ENCODE measurements around the gene CPTP.
"Not testable (repeated sequence)": the region's sequence is repeated elsewhere in the genome, so short reads cannot be mapped to it uniquely, and the experiment has no call there.

Gene CPTP

GRCh38 chr1:1312450-1313314, 11.9 kb upstream of the CPTP start:
- Histone ChIP-seq H3K9ac (ENCODE audit: low read length in 5 of 5) (no peak overlapping the region), H3K4me1 (ENCODE audit: control insufficient read depth in 5 of 5, insufficient read depth in 5 of 5, low read length in 5 of 5) (peaks cover 0 to 15% (median 14%) of the 10 kb centered on the region in 5 donors), H3K36me3 (ENCODE audit: control insufficient read depth in 5 of 5, insufficient read depth in 5 of 5, low read length in 5 of 5) (peaks cover 0 to 61% (median 48%) of the 10 kb centered on the region in 5 donors), H3K9me3 (ENCODE audit: control insufficient read depth in 5 of 5, low read length in 5 of 5) (no peaks in the 10 kb centered on the region), H3K27ac (ENCODE audit: low read depth, low read length) (no peak overlapping the region), H3K4me3 (ENCODE audit: low read depth in 1 of 5, low read length in 5 of 5) (no peak overlapping the region), H3K27me3 (ENCODE audit: control insufficient read depth in 5 of 5, insufficient read depth in 4 of 5, low read length in 5 of 5) (no peaks in the 10 kb centered on the region)

- H3K4me1 ChIP-seq (ENCODE audit: control insufficient read depth in 5 of 5, insufficient read depth in 5 of 5, low read length in 5 of 5), result peaks cover 0 to 14% (median 12%) of the 10 kb centered on the region in 5 donors
- H3K27me3 ChIP-seq (ENCODE audit: control insufficient read depth in 5 of 5, insufficient read depth in 4 of 5, low read length in 5 of 5), result no peaks in the 10 kb centered on the region
Observed at GRCh38 chr1:1313500-1314236, 10.9 kb upstream of the CPTP start.

GRCh38 chr1:1314237-1314586, 10.4 kb upstream of the CPTP start:
- Histone ChIP-seq H3K36me3 (ENCODE audit: control insufficient read depth in 5 of 5, insufficient read depth in 5 of 5, low read length in 5 of 5) (peaks cover 0 to 67% (median 54%) of the 10 kb centered on the region in 5 donors), H3K9ac (ENCODE audit: low read length in 5 of 5) (no peak overlapping the region), H3K9me3 (ENCODE audit: control insufficient read depth in 5 of 5, low read length in 5 of 5) (no peaks in the 10 kb centered on the region), H3K4me3 (ENCODE audit: low read depth in 1 of 5, low read length in 5 of 5) (no peak overlapping the region), H3K27ac (ENCODE audit: low read depth, low read length) (no peak overlapping the region), H3K27me3 (ENCODE audit: control insufficient read depth in 5 of 5, insufficient read depth in 4 of 5, low read length in 5 of 5) (no peaks in the 10 kb centered on the region), H3K4me1 (ENCODE audit: control insufficient read depth in 5 of 5, insufficient read depth in 5 of 5, low read length in 5 of 5) (peaks cover 0 to 8% (median 7%) of the 10 kb centered on the region in 5 donors)

More at GRCh38 chr1:1313500-1314236, 10.9 kb upstream of the CPTP start:
- Histone ChIP-seq H3K4me3 (ENCODE audit: low read depth in 1 of 5, low read length in 5 of 5) (no peak overlapping the region), H3K9ac (ENCODE audit: low read length in 5 of 5) (no peak overlapping the region), H3K9me3 (ENCODE audit: control insufficient read depth in 5 of 5, low read length in 5 of 5) (no peaks in the 10 kb centered on the region), H3K36me3 (ENCODE audit: control insufficient read depth in 5 of 5, insufficient read depth in 5 of 5, low read length in 5 of 5) (peaks cover 0 to 62% (median 49%) of the 10 kb centered on the region in 5 donors), H3K27ac (ENCODE audit: low read depth, low read length) (no peak overlapping the region)

- Histone ChIP-seq H3K36me3 (ENCODE audit: control insufficient read depth in 5 of 5, insufficient read depth in 5 of 5, low read length in 5 of 5) (peaks cover 0 to 73% (median 60%) of the 10 kb centered on the region in 5 donors), H3K9ac (ENCODE audit: low read length in 5 of 5) (no peak overlapping the region), H3K4me3 (ENCODE audit: low read depth in 1 of 5, low read length in 5 of 5) (no peak overlapping the region), H3K27ac (ENCODE audit: low read depth, low read length) (no peak overlapping the region), H3K4me1 (ENCODE audit: control insufficient read depth in 5 of 5, insufficient read depth in 5 of 5, low read length in 5 of 5) (peaks cover 0 to 2% (median under 1%) of the 10 kb centered on the region in 5 donors), H3K27me3 (ENCODE audit: control insufficient read depth in 5 of 5, insufficient read depth in 4 of 5, low read length in 5 of 5) (no peaks in the 10 kb centered on the region), H3K9me3 (ENCODE audit: control insufficient read depth in 5 of 5, low read length in 5 of 5) (no peaks in the 10 kb centered on the region)
Observed at GRCh38 chr1:1314678-1315335, 9.8 kb upstream of the CPTP start.

GRCh38 chr1:1315435-1315954, 9.1 kb upstream of the CPTP start:
- H3K9ac ChIP-seq (ENCODE audit: low read length in 5 of 5), result no peak overlapping the region
- peaks cover 0 to under 1% (median 0%) of the 10 kb centered on the region in 5 donors for H3K4me1 ChIP-seq (ENCODE audit: control insufficient read depth in 5 of 5, insufficient read depth in 5 of 5, low read length in 5 of 5)
- H3K27me3 ChIP-seq (ENCODE audit: control insufficient read depth in 5 of 5, insufficient read depth in 4 of 5, low read length in 5 of 5), result no peaks in the 10 kb centered on the region
- H3K36me3 ChIP-seq (ENCODE audit: control insufficient read depth in 5 of 5, insufficient read depth in 5 of 5, low read length in 5 of 5), result peaks cover 0 to 73% (median 66%) of the 10 kb centered on the region in 5 donors
- no peaks in the 10 kb centered on the region for H3K9me3 ChIP-seq (ENCODE audit: control insufficient read depth in 5 of 5, low read length in 5 of 5)
- no peak overlapping the region for H3K4me3 ChIP-seq (ENCODE audit: low read depth in 1 of 5, low read length in 5 of 5)
- H3K27ac ChIP-seq (ENCODE audit: low read depth, low read length), result no peak overlapping the region

- H3K36me3 ChIP-seq (ENCODE audit: control insufficient read depth in 5 of 5, insufficient read depth in 5 of 5, low read length in 5 of 5), result peaks cover 0 to 73% (median 62%) of the 10 kb centered on the region in 5 donors
- not testable (repeated sequence) for H3K27ac ChIP-seq (ENCODE audit: low read depth, low read length)
Observed at GRCh38 chr1:1316199-1316598, 8.4 kb upstream of the CPTP start.

GRCh38 chr1:1317420-1317819, 7.2 kb upstream of the CPTP start:
- Histone ChIP-seq H3K9me3 (ENCODE audit: control insufficient read depth in 5 of 5, low read length in 5 of 5) (no peaks in the 10 kb centered on the region), H3K9ac (ENCODE audit: low read length in 5 of 5) (no peak overlapping the region), H3K36me3 (ENCODE audit: control insufficient read depth in 5 of 5, insufficient read depth in 5 of 5, low read length in 5 of 5) (peaks cover 0 to 65% (median 52%) of the 10 kb centered on the region in 5 donors), H3K4me3 (ENCODE audit: low read depth in 1 of 5, low read length in 5 of 5) (no peak overlapping the region), H3K27ac (ENCODE audit: low read depth, low read length) (no peak overlapping the region), H3K27me3 (ENCODE audit: control insufficient read depth in 5 of 5, insufficient read depth in 4 of 5, low read length in 5 of 5) (no peaks in the 10 kb centered on the region), H3K4me1 (ENCODE audit: control insufficient read depth in 5 of 5, insufficient read depth in 5 of 5, low read length in 5 of 5) (peaks cover 0 to 15% (median 12%) of the 10 kb centered on the region in 5 donors)

More at GRCh38 chr1:1316199-1316598, 8.4 kb upstream of the CPTP start:
- H3K4me1 ChIP-seq (ENCODE audit: control insufficient read depth in 5 of 5, insufficient read depth in 5 of 5, low read length in 5 of 5); H3K4me3 ChIP-seq (ENCODE audit: low read depth in 1 of 5, low read length in 5 of 5); H3K27me3 ChIP-seq (ENCODE audit: control insufficient read depth in 5 of 5, insufficient read depth in 4 of 5, low read length in 5 of 5); H3K9me3 ChIP-seq (ENCODE audit: control insufficient read depth in 5 of 5, low read length in 5 of 5); H3K9ac ChIP-seq (ENCODE audit: low read length in 5 of 5): not testable (repeated sequence)

GRCh38 chr1:1318131-1318652, 6.4 kb upstream of the CPTP start:
- Histone ChIP-seq H3K36me3 (ENCODE audit: control insufficient read depth in 5 of 5, insufficient read depth in 5 of 5, low read length in 5 of 5) (peaks cover 0 to 57% (median 45%) of the 10 kb centered on the region in 5 donors), H3K27ac (ENCODE audit: low read depth, low read length) (no peak overlapping the region), H3K4me3 (ENCODE audit: low read depth in 1 of 5, low read length in 5 of 5) (no peak overlapping the region), H3K9me3 (ENCODE audit: control insufficient read depth in 5 of 5, low read length in 5 of 5) (no peaks in the 10 kb centered on the region), H3K27me3 (ENCODE audit: control insufficient read depth in 5 of 5, insufficient read depth in 4 of 5, low read length in 5 of 5) (no peaks in the 10 kb centered on the region), H3K9ac (ENCODE audit: low read length in 5 of 5) (no peak overlapping the region), H3K4me1 (ENCODE audit: control insufficient read depth in 5 of 5, insufficient read depth in 5 of 5, low read length in 5 of 5) (peaks cover 0 to 22% (median 18%) of the 10 kb centered on the region in 5 donors)

- Histone ChIP-seq H3K9ac (ENCODE audit: low read length in 5 of 5) (no peak overlapping the region), H3K9me3 (ENCODE audit: control insufficient read depth in 5 of 5, low read length in 5 of 5) (no peaks in the 10 kb centered on the region), H3K4me1 (ENCODE audit: control insufficient read depth in 5 of 5, insufficient read depth in 5 of 5, low read length in 5 of 5) (peaks cover 0 to 26% (median 23%) of the 10 kb centered on the region in 5 donors), H3K27ac (ENCODE audit: low read depth, low read length) (no peak overlapping the region), H3K27me3 (ENCODE audit: control insufficient read depth in 5 of 5, insufficient read depth in 4 of 5, low read length in 5 of 5) (no peaks in the 10 kb centered on the region), H3K4me3 (ENCODE audit: low read depth in 1 of 5, low read length in 5 of 5) (no peak overlapping the region), H3K36me3 (ENCODE audit: control insufficient read depth in 5 of 5, insufficient read depth in 5 of 5, low read length in 5 of 5) (peaks cover 0 to 49% (median 36%) of the 10 kb centered on the region in 5 donors)
Observed at GRCh38 chr1:1318777-1319645, 5.6 kb upstream of the CPTP start.

All from subcutaneous abdominal adipose tissue (tissue), 5 donors.